ENCODE data around the gene TTC7B. TPM values are rescaled to one million over a fixed set of nuclear protein-coding genes. Genes with fewer than 3 reads are reported as not detected.

The TTC7B gene
- total and polyA plus RNA-seq, 2 donors (not counting 1 experiment from before 2014, with no cell fraction given) = 0.36 to 3.2 TPM

DNA sequence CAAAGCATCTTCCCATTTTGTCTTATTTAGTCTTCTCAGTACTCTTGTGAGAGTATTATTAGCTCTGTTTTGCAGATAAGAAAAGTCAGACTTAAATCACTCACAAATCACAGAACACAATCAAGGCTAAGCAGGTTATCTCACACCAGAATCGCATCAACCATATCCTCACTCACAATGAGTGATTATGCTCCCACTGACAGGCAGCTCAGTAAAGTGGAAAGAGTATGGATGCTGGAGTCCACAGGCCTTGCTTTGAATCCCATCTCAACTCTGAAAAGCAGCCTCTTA lies 43.1 kb downstream of the TTC7B start:
- peaks cover 0 to 4% (median 3%) of the 10 kb centered on the region in 3 donors for H3K9me3 ChIP-seq (ENCODE audit: control extremely low read depth in 1 of 3, control insufficient read depth in 2 of 3, insufficient read depth in 1 of 3, low read length in 2 of 3)
- intact Hi-C loops (cut with micrococcal nuclease) = no loop called here

DNA sequence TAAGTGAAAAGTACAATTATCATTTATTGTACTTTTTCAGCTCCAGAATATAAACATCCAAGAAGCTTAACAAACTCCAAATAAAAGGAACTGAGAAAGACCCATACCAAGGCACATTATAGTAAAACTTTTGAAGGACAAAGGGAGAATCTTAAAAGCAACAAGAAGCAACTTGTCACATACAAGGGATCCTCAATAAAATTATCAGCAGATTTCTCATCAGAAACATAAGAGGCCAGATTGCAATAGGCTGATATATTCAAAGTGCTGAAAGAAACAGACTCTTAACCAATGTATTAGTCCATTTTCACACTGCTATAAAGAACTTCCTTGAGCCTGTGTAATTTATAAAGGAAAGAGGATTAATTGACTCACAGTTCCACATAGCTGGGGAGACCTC lies 48.3 kb downstream of the TTC7B start:
- TF ChIP-seq EZH2 (IDR thresholded peaks at IDR 0.05; ENCODE audit: borderline replicate concordance, insufficient read depth, low read depth, low read length, poor library complexity, severe bottlenecking) = no peak
- TF ChIP-seq, protein P1, sequence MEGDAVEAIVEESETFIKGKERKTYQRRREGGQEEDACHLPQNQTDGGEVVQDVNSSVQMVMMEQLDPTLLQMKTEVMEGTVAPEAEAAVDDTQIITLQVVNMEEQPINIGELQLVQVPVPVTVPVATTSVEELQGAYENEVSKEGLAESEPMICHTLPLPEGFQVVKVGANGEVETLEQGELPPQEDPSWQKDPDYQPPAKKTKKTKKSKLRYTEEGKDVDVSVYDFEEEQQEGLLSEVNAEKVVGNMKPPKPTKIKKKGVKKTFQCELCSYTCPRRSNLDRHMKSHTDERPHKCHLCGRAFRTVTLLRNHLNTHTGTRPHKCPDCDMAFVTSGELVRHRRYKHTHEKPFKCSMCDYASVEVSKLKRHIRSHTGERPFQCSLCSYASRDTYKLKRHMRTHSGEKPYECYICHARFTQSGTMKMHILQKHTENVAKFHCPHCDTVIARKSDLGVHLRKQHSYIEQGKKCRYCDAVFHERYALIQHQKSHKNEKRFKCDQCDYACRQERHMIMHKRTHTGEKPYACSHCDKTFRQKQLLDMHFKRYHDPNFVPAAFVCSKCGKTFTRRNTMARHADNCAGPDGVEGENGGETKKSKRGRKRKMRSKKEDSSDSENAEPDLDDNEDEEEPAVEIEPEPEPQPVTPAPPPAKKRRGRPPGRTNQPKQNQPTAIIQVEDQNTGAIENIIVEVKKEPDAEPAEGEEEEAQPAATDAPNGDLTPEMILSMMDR (IDR thresholded peaks at IDR 0.05) = no peak
- no peak overlapping the region for H3K27ac ChIP-seq (ENCODE audit: low read length in 2 of 2)
- no peaks in the 10 kb centered on the region for H3K79me2 ChIP-seq (ENCODE audit: control insufficient read depth, insufficient read depth, low read length)
- H4K20me1 ChIP-seq (ENCODE audit: control insufficient read depth, insufficient read depth, low read length, poor library complexity, severe bottlenecking) = no peaks in the 10 kb centered on the region
- no peaks in the 10 kb centered on the region for H3K27me3 ChIP-seq (replicated peaks in 1 of 4; ENCODE audit: control extremely low read depth in 1 of 4, control insufficient read depth in 3 of 4, insufficient read depth in 4 of 4, low read length in 3 of 4)
- no peak overlapping the region for H3K9ac ChIP-seq (ENCODE audit: low read length)
- H3K4me3 ChIP-seq (ENCODE audit: control extremely low read depth in 1 of 5, extremely low read depth in 1 of 5, insufficient read depth in 1 of 5, low read depth in 2 of 5, low read length in 4 of 5) = no peak overlapping the region
- DNase-seq (no peak), ATAC-seq (ENCODE audit: low read depth) (no peak)
- no peak overlapping the region for H3K4me2 ChIP-seq (replicated peaks; ENCODE audit: low read depth, low read length, poor library complexity, severe bottlenecking)
- H3K27ac Mint-ChIP-seq = no peak overlapping the region
- no peak overlapping the region for H3K4me3 Mint-ChIP-seq
- peaks cover 19% of the 10 kb centered on the region for H3K9me3 Mint-ChIP-seq (ENCODE audit: insufficient read depth)
- no peaks in the 10 kb centered on the region for H3K4me1 ChIP-seq (ENCODE audit: control insufficient read depth in 2 of 2, insufficient read depth in 2 of 2, low read length in 2 of 2)
- ChIA-PET POLR2A (no interaction called here), CTCF (interaction anchor here (1.5 kb wide), 1 partner anchor 9 kb away, joined by 7 read pairs; no protein-coding TSS in a partner anchor)
- peaks cover 4 to 25% (median 7%) of the 10 kb centered on the region in 3 donors for H3K9me3 ChIP-seq (ENCODE audit: control extremely low read depth in 1 of 3, control insufficient read depth in 2 of 3, insufficient read depth in 1 of 3, low read length in 2 of 3)
- intact Hi-C loops (cut with micrococcal nuclease) = no loop called here
- H3K4me1 Mint-ChIP-seq = no peaks in the 10 kb centered on the region
- no peaks in the 10 kb centered on the region for H3K36me3 ChIP-seq (replicated peaks in 1 of 2; ENCODE audit: control extremely low read depth in 1 of 2, control insufficient read depth in 1 of 2, extremely low read depth in 1 of 2, insufficient read depth in 2 of 2, low read length in 1 of 2)
- no peaks in the 10 kb centered on the region for H3K27me3 Mint-ChIP-seq
- no peak overlapping the region for H2AFZ ChIP-seq (ENCODE audit: insufficient read depth, low read depth, low read length, poor library complexity, severe bottlenecking)

More for the DNA sequence above, 43.1 kb downstream of the TTC7B start:
- Histone ChIP-seq H3K27me3 (replicated peaks in 1 of 4; ENCODE audit: control extremely low read depth in 1 of 4, control insufficient read depth in 3 of 4, insufficient read depth in 4 of 4, low read length in 3 of 4) (no peaks in the 10 kb centered on the region), H3K4me2 (replicated peaks; ENCODE audit: low read depth, low read length, poor library complexity, severe bottlenecking) (no peak overlapping the region), H4K20me1 (ENCODE audit: control insufficient read depth, insufficient read depth, low read length, poor library complexity, severe bottlenecking) (no peaks in the 10 kb centered on the region), H3K79me2 (ENCODE audit: control insufficient read depth, insufficient read depth, low read length) (no peaks in the 10 kb centered on the region), H2AFZ (ENCODE audit: insufficient read depth, low read depth, low read length, poor library complexity, severe bottlenecking) (no peak overlapping the region), H3K4me1 (ENCODE audit: control insufficient read depth in 2 of 2, insufficient read depth in 2 of 2, low read length in 2 of 2) (no peaks in the 10 kb centered on the region), H3K36me3 (replicated peaks in 1 of 2; ENCODE audit: control extremely low read depth in 1 of 2, control insufficient read depth in 1 of 2, extremely low read depth in 1 of 2, insufficient read depth in 2 of 2, low read length in 1 of 2) (no peaks in the 10 kb centered on the region), H3K9ac (ENCODE audit: low read length) (no peak overlapping the region), H3K27ac (ENCODE audit: low read length in 2 of 2) (no peak overlapping the region), H3K4me3 (ENCODE audit: control extremely low read depth in 1 of 5, extremely low read depth in 1 of 5, insufficient read depth in 1 of 5, low read depth in 2 of 5, low read length in 4 of 5) (no peak overlapping the region)
- TF ChIP-seq, protein P1 (IDR thresholded peaks at IDR 0.05) = no peak
- no peak for TF ChIP-seq EZH2 (IDR thresholded peaks at IDR 0.05; ENCODE audit: borderline replicate concordance, insufficient read depth, low read depth, low read length, poor library complexity, severe bottlenecking)
- Mint-ChIP-seq H3K4me3 (no peak overlapping the region), H3K4me1 (no peaks in the 10 kb centered on the region), H3K9me3 (ENCODE audit: insufficient read depth) (peaks cover 3% of the 10 kb centered on the region), H3K27me3 (no peaks in the 10 kb centered on the region), H3K27ac (no peak overlapping the region)
- ATAC-seq (ENCODE audit: low read depth) (no peak), DNase-seq (no peak)
- CTCF ChIA-PET = no interaction called here
- no CpG with 5 or more reads among the region's 1 CpG for WGBS (ENCODE audit: insufficient coverage)
- POLR2A ChIA-PET = no interaction called here
